RWPE2 (cell line): ENCODE data around the gene CXorf65.

Experiments
- ATAC-seq: fragments of 200-7000 bp; cut with Tn5 transposase; 3 replicates; pipeline ENCODE4 v1.9.1; 2021; ENCODE audit warnings: low read depth
- DNase-seq: peaks from one replicate; pipeline ENCODE4 v3.0.0-alpha.2; 2020; ENCODE audit warnings: low spot score
- H3K27ac ChIP-seq: fragments of 450-650 bp; 2 replicates; pipeline ENCODE4 v1.5.1; 2017; ENCODE audit warnings: mild to moderate bottlenecking; ENCODE audit not compliant: poor library complexity, severe bottlenecking
- H3K27me3 ChIP-seq: fragments of 250-450 bp; sonication (Bioruptor Pico); 2 replicates; pipeline ENCODE4 v1.5.1; 2021; ENCODE audit warnings: mild to moderate bottlenecking, moderate library complexity; ENCODE audit not compliant: insufficient read depth, poor library complexity, severe bottlenecking
- H3K36me3 ChIP-seq: fragments of 250-450 bp; sonication (Bioruptor Pico); 2 replicates; pipeline ENCODE4 v1.5.1; 2020; ENCODE audit warnings: low read depth, mild to moderate bottlenecking, moderate library complexity
- H3K4me1 ChIP-seq: fragments of 250-450 bp; sonication (Bioruptor Pico); 2 replicates; pipeline ENCODE4 v1.5.1; 2021; ENCODE audit warnings: mild to moderate bottlenecking, moderate library complexity; ENCODE audit not compliant: insufficient read depth, poor library complexity, severe bottlenecking
- H3K4me3 ChIP-seq: fragments of 250-450 bp; sonication (Bioruptor Pico); 2 replicates; pipeline ENCODE4 v1.5.1; 2021; ENCODE audit warnings: mild to moderate bottlenecking, moderate library complexity; ENCODE audit not compliant: severe bottlenecking
- H3K9me3 ChIP-seq: fragments of 250-450 bp; sonication (Bioruptor Pico); 2 replicates; pipeline ENCODE4 v1.5.1; 2021; ENCODE audit warnings: mild to moderate bottlenecking, moderate library complexity; ENCODE audit not compliant: severe bottlenecking
- TF ChIP-seq, protein P1 (sequence below): fragments of 450-650 bp; IDR thresholded peaks from one replicate; pipeline ENCODE4 v1.5.1; 2017; ENCODE audit warnings: mild to moderate bottlenecking, moderate library complexity; ENCODE audit not compliant: poor library complexity, severe bottlenecking

CXorf65 gene

DNA sequence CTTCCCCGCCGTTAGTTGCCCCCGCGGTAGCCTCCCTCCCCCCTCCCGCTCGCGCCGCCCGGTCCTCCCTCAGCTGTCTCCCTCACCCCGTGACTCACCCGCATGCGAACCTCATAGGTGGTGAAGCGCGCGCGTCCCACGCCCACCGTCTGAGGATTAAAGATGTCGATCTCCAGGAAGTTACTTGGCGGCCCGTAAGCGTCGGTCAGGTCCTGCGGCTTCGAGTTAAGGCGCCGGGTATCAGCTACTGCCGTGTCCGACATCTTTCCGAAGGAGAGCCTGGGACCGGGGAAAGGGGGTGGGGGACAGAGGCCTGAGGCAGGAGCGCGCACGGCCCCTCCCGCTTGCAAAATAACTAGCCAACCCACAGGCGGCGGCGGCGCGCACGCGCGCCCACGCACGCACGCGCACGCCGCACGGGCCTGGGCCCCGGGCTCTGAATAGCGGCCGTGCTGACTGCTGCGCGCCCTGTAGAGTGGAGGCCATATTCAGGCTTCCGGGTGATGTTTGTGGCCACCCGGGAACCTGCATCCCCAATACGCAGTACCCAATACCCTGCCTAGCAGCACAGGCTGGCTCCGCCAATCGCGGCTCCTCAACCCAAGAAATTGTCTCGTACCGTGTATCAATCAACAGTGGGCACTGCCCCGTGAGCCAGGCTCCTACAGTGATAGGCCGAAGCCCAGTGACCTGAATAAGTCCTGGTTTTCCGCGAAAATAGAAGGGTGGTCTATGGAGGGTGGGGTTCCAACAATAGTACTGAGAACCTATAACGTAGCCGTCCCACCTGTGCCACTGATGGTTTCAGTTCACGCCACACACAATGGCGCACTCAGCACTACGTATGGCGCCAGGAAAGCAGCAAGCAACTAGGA is 38.3 kb downstream of the CXorf65 start, which contains the start of gene SNX12:
Gene SNX12, minus strand, starts transcription at position 291 of the 875 bp plus-strand sequence. Its CDS starts 28 bp downstream, at position 263.
- no peaks in the 10 kb centered on the region for H3K9me3 ChIP-seq
- TF ChIP-seq, protein P1, sequence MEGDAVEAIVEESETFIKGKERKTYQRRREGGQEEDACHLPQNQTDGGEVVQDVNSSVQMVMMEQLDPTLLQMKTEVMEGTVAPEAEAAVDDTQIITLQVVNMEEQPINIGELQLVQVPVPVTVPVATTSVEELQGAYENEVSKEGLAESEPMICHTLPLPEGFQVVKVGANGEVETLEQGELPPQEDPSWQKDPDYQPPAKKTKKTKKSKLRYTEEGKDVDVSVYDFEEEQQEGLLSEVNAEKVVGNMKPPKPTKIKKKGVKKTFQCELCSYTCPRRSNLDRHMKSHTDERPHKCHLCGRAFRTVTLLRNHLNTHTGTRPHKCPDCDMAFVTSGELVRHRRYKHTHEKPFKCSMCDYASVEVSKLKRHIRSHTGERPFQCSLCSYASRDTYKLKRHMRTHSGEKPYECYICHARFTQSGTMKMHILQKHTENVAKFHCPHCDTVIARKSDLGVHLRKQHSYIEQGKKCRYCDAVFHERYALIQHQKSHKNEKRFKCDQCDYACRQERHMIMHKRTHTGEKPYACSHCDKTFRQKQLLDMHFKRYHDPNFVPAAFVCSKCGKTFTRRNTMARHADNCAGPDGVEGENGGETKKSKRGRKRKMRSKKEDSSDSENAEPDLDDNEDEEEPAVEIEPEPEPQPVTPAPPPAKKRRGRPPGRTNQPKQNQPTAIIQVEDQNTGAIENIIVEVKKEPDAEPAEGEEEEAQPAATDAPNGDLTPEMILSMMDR, result no peak
- peak within 1 kb of the TSS; percentile 99 for H3K4me3 ChIP-seq
- DNase-seq (peak; percentile 86), ATAC-seq (peak; percentile 92)
- no peaks in the 10 kb centered on the region for H3K27me3 ChIP-seq
- H3K36me3 ChIP-seq, result 0 out of 2 replicates have a peak, but pooled peaks cover 6% of the 10 kb centered on the region
- peaks cover 8% of the 10 kb centered on the region for H3K4me1 ChIP-seq
- H3K27ac ChIP-seq, result peak within 1 kb of the TSS; percentile 66

DNA sequence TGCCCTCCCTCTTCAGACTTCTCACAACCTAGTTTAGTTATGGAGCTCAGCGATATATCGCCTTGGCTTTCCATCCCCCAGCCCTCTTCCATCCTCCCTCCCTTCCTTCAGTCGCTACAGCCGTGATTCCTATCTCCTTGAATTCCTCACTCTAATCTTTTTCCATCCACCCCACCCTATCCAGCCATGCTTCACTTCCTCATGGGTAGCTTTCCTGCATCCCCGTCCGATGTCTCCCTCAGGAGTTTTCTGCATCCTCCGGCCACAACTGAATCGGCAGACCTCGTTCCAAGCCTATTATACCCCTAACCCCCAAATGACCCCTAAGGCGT is 38.9 kb downstream of the CXorf65 start:
- Histone ChIP-seq H3K27me3 (no peaks in the 10 kb centered on the region), H3K27ac (peak overlapping the region; percentile 66), H3K9me3 (no peaks in the 10 kb centered on the region), H3K4me3 (peak overlapping the region; percentile 99), H3K36me3 (peaks cover 8% of the 10 kb centered on the region; the same call in 1 of the 2 replicates), H3K4me1 (peaks cover 5% of the 10 kb centered on the region)
- ATAC-seq (peak; percentile 28), DNase-seq (no peak)
- TF ChIP-seq, protein P1, result no peak

GRCh38 chrX:71067089-71067488 is 39.5 kb downstream of the CXorf65 start:
- Histone ChIP-seq H3K4me1 (no peaks in the 10 kb centered on the region), H3K27me3 (no peaks in the 10 kb centered on the region), H3K27ac (peak overlapping the region; percentile 66), H3K4me3 (peak overlapping the region; percentile 99), H3K36me3 (peaks cover 12% of the 10 kb centered on the region; the same call in 1 of the 2 replicates), H3K9me3 (no peaks in the 10 kb centered on the region)
- DNase-seq (no peak), ATAC-seq (no peak)
- TF ChIP-seq, protein P1, result no peak

- no peaks in the 10 kb centered on the region for H3K4me1 ChIP-seq
- H3K27ac ChIP-seq, result no peak overlapping the region
- no peaks in the 10 kb centered on the region for H3K9me3 ChIP-seq
- TF ChIP-seq, protein P1, result no peak
- no peak overlapping the region for H3K4me3 ChIP-seq
- DNase-seq, result no peak
- no peaks in the 10 kb centered on the region for H3K27me3 ChIP-seq
- peaks cover 33% of the 10 kb centered on the region for H3K36me3 ChIP-seq
- no peak for ATAC-seq
Measured at GRCh38 chrX:71060127-71060526, 46.4 kb downstream of the CXorf65 start.
